HG02885 (cell line): ENCODE measurements around the gene SACS.

Experiments used
- ATAC-seq: cut with Tn5 transposase; IDR thresholded peaks from one replicate; pipeline ENCODE4 v1.9.1; 2021; ENCODE audit warnings: mild to moderate bottlenecking; ENCODE audit not compliant: unreplicated experiment, poor library complexity

The SACS gene, protein sequence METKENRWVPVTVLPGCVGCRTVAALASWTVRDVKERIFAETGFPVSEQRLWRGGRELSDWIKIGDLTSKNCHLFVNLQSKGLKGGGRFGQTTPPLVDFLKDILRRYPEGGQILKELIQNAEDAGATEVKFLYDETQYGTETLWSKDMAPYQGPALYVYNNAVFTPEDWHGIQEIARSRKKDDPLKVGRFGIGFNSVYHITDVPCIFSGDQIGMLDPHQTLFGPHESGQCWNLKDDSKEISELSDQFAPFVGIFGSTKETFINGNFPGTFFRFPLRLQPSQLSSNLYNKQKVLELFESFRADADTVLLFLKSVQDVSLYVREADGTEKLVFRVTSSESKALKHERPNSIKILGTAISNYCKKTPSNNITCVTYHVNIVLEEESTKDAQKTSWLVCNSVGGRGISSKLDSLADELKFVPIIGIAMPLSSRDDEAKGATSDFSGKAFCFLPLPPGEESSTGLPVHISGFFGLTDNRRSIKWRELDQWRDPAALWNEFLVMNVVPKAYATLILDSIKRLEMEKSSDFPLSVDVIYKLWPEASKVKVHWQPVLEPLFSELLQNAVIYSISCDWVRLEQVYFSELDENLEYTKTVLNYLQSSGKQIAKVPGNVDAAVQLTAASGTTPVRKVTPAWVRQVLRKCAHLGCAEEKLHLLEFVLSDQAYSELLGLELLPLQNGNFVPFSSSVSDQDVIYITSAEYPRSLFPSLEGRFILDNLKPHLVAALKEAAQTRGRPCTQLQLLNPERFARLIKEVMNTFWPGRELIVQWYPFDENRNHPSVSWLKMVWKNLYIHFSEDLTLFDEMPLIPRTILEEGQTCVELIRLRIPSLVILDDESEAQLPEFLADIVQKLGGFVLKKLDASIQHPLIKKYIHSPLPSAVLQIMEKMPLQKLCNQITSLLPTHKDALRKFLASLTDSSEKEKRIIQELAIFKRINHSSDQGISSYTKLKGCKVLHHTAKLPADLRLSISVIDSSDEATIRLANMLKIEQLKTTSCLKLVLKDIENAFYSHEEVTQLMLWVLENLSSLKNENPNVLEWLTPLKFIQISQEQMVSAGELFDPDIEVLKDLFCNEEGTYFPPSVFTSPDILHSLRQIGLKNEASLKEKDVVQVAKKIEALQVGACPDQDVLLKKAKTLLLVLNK (N-terminal part only)

DNA sequence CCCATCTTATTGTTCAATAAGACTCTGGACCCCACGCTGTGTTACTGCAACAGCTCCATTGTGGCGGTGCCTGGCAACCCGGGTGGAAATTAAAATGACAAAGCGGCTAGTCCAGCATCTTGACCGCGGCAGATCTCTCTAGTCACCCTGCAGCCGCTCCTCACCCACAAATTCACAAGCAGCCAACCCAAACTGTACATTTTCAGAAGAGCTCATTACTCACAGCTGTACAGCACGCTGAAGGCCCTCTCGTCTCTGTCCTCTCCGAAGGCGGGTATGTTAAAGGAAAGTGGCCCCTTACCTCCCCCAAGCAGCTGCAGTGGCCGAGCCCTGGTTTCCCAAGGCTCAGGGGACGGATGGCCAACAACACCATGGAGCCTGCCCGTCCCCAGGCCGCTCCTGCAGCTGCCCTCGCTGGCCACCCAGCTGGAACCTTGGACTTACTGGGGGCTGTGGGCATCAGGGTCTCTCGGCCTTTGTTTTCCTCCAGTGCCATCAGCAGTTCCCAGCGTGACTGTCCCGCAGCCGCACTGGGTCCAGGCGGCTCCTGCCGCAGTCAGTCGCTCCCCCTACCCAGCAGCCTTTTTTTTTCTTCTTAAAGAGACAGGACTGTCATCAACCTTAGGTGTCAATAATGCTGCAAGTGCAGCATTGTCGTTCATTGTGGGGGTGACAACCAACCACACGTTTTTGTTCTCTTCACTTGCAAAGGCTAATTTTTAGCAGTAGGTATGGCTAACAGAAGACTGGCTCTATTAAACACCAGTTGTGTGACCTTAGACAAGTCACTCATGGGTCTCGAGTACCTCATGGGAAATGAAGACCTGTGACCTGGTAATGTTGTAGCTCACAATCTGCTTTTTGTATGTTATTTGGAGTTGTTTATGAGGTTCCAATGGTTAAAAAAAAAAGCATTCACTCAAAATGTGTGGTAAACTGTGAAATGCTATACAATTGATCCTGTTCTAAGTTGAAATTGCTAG is at the start of gene SACS:
SACS (minus strand) TSS at position 532 of the 983 bp plus-strand sequence. CDS start 22,463 bp downstream, outside the sequence.
- no peak for ATAC-seq

DNA sequence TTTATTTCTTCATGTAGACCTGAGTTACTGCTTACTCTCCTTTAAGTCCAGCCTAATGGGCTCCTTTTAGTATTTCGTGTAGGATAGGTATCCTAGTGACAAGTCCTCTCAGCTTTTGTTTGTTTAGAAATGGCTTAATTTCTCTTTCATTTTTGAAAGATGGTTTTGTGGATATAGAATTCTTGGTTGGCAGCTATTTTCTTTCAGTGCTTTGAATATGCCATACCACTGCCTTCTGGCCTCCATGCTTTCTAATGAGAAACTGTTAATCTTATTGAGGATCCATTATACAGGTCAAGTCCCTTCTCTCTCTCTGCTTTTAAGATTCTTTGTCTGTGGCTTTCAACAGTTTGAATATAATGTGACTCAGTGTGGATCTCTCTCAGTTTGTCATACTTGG is 46.8 kb upstream of the SACS start:
- no peak for ATAC-seq

DNA sequence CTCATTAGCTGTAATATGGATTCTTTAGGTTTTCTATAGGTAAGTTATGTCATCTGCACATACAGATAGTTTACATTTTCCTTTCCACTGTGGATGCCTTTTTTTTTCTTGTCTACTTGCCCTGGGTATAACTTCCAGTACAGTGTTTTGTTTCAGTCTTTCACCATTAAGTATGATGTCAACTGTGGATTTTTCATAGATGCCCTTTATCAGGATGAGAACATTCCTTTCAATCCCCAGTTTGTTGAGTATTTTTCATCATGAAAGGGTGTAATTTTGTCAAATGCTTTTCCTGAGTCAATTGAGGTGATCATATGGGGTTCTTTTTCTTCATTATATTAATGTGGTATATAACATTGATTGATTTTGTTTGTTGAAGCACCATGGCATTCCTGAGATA is 43.6 kb upstream of the SACS start:
- ATAC-seq: no peak

DNA sequence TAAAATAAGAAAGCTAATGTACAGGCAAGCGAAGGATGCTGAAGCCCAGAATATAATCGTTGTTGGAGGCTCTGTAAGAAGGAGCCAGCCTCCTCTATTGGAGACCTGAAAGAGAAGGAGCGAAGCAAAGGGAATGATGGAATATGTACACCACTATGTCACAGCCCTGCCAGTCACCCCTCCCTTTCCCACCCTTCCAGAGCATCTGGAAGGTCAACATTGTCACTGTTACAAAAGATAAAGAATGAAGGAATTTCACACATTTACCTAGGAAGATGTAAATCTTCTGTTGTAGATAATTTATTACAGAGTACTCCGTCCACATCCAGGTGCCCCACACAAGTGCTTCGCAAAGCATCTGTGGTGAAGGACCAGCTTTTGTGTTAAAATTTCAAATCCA is 39.7 kb upstream of the SACS start:
- no peak for ATAC-seq

DNA sequence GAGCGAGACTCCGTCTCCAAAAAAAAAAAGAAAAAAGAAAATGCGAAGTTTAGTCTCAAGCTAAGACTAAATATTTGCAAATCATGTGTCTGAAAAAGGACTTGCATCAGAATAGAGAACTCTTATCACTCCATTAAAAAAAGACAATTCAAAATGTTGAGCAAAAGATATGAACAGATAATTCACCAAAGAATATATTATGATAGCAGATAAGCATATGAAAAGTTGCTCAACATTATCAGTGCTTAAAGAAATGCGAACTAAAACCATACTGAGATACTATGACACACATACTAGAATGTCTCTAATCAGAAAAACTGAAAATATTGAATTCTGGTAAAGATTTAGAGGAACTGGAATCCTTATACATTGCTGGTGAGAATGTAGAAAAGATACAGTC is 38.7 kb upstream of the SACS start:
- no peak for ATAC-seq

DNA sequence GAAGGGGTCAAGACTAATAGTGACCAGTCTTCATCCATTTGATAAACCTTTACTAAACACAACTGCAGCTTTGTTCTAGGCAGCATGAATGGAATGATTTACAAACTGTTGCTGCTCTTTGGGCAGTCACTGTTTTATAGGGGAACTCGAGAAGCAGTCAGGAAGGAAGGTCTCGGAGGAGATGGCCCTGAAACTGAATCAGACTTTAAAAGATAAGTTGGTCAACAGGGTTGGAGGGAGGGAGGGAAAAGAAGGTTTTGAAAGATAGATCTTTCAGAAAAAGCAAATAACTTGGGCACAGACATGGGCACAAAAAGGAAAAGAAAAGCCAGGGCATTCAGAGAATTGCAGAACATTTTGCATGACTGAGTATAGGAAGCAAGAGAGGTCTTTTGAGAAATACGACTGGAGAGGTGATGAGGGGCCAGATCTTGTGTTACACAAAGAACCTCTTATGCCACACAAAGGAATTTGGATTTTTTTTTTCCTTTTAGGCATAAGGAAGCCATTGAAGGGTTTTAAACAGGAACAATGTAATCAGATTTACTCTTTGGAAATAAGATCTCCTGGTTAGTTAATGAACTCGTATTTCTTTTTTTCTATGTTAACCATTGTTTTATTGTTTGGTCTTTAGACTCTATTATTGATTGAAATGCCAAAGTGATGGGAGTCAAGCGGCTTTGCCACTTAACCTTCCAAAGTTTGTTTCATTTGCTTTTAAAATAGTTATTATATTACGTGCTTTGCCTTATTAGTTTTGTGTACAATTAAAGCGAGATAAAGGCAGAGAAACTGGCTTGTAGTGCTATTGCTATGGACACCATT is 37.5 kb upstream of the SACS start:
- no peak for ATAC-seq

DNA sequence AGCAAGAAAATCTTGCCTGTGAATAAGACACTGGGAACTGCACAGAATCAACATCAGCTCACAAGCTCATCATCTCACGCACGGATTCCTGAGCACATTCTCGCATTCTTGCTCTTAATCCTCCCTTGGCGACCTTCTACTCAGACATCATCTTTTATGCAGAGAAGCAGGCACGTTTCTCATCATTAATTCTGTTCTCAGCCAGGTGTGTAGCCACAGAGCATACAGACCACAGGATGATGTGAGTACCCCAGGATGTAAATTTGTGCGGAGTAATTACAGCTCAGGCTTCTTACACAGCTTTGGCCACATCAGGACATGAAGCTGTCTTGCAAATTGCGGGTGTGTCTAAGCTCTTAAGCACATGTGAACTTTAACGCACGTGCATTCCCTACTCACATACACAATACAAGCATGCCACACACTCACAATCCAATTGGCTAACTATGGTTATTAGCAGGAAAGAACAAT is 36.5 kb upstream of the SACS start:
- no peak for ATAC-seq

DNA sequence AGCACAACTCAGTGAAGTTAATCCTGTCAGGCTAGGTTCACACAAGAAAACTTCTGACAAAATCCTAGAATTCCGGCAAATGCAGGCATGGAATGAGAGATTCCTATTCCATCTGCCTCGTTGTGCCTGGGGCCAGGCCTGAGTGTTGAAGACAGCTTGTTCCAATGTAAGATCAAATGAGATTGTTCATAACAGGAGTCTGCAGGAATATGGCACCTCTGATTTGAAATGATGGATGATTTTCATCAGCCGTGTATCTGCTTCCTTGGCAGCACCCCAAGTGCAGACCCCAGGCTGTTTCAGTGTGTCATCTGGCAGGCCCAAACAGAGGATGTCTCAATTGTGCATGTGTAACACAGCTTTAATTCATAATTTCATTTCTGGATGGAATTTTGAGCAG is 35.3 kb upstream of the SACS start:
- no peak for ATAC-seq

DNA sequence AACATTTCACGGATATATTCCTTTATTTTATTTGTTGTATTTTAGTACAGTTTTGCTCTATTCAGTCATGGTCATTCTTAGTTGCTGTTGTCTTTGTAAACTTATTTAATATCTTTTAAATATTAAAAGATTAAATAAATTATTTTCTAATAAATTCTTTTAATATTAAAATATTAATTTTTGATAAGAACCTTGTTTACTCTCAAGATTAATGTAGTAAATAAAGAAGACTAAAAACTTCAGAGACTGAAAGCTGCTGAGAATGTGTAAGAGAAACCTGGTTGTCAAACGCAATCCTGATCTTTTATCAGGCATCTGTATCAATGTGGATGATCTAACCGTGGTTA is 34.4 kb upstream of the SACS start:
- no peak for ATAC-seq

DNA sequence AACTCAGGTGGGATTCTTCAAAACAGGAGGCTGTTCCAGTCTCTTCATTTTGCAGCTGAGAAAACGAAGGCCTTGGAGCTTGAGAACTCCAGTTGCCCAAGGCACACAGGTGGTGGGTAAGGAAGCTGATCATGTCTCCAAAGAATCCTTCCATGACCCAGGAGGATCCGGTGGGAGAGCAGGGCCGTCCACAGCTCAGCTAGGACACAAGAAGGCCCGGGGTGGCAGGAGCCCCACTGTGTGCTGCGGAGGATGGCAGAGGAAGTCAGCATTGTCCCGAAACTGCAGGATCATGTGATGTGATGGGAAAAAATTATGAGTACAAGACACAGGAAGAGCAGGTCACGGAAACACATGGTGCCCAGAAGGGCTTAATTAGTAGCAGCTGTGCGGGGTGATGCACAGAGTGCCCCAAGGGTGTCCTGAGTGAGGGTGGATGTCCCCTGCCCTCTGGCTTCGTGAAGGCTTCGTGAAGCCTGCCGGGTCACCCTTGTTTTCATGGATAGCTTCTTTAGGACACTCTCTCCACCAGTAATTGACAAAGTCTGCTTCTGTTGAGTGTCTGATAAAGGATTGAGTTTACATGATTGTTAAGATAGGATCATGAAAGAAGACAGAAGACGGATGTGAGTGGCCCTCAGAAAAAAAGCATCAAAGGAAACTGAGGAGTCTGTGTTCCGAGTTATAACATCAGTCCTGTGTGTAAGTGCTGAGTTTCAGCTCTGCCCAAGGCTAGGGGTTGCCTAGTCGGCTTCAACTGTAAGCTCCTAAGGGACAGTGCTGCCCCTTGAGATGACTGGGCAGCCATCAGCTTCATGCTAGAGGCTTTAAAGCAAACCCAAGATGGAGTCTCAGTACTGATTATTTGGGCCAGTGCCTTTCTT is 33.8 kb upstream of the SACS start:
- ATAC-seq: peak; percentile 1

DNA sequence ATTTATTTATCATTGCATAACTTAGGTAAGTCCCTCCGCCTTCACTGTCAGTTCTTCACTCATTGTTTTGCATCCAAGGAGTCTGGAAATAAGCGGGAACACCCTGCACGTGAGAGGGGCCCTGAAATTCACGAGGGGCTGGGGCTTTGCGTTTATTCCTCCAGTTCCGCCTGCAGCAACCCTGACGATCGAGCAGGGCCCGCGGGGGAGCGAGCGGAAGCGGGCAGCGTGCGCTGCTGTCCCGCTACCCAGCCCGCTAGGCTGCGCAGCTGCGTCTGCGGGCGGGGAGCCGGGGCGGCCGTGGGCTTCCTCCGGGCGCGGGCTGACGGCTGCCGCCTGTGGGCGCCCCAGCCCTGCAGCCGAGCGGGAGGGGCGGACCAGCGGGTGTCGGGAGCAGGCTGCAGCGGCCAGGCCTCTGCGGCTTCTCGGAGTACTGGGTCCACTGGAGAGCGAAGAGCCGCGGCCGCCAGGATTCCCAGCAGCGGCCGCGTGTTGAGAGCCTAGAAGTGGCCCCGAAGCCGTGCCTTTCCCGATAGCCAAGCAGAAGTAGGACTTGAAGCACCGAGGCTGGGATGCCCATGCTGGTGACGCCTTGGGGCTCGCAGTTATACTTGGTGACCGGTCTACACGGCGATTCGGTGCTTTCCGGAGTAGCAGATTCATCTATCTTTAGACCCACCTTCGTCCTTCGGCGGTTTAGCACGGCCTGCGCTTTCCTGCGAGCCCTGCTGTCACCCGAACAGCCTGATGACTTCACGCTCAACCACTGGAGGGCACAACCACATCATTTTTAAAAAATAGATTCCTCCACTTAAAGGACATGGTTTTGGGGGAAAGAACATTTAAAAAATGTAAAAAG is 32.9 kb upstream of the SACS start:
- peak; percentile 86 for ATAC-seq

DNA sequence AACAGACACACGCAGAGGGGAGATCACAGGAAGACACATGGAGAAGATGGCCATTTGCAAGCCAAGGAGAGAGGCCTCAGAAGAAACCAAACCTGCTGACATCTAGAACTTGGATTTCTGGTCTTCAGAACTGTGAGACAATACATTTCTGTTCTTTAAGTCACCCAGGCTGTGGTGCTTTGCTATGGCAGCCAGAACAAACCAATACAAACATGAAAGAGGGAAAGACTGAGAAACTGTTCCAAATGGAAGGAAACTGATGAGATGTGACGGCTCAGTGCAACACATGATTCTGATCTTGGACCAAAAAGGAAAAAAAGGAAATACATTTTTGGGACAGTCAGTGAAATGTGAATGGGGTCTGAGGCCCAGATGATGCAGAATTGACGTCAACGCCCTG is 30.2 kb upstream of the SACS start:
- no peak for ATAC-seq

DNA sequence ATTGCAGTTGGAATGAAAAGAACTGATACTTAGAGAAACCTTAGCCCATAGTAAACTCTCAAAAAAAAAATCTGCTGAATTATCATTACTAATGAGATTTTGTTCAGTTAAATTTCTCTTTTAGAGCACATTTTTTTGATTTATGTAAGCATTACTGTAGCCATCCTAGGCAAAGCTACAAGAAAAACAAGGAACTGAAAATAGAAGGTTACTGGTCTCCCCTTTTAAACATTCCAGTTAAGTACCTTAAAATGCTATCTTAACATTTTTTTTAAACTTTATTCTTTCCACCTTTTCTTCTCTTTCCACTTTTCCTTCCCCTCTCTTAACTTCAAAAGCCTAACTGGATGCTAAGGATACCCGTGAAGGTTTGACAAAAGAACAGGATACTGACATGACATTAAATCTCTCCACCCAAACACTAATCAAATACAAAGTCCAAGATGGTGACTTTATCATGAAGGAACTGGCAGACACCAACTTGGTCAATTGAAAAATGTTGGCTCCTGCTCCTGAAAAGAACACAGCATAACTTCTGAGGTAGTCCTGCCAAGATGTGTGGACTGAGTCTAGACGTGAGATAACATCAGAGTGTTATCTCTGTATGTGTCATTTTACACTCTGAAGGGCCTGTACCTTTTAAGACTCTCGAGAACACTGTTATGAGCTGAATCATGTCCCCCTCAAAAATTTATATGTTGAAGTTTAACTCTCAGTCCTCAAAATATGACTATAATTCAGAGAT is 29.5 kb upstream of the SACS start:
- ATAC-seq: no peak

DNA sequence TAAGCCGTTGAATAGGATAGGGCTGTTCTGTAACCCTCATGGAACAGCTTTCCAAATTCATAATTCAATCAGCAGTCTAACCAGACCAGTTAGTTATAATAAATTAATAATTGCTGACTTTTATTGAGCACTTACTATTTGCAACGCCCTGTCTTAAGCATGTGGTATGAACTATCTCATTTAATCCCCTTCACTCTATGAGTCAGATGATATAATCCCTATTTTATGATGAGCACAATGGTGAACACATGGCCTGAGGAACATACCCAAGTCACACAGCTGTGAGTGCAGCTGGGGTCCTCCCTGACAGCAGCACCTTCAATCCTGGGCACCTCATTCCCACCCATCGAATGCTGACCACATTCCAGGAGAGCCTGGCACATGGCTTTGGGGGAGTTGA is 28.0 kb upstream of the SACS start:
- no peak for ATAC-seq

DNA sequence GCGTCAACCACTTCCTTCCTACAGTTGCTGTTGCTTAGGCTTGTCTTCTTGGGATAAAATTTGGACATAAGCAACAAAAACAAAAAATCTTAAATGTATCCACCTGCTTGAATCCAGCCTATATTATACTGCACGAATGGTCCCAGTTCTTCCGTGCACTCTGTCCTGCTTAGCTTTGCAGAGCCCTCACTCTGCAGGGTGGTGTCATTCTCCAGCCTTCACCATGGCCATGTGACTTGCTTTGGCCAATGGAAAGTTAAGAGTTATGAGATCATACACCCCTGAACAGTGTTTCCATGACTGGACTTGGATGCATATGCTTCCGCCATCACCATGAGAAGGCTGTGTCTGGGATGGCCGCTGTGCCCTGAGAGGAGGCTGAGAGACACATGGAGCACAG is 27.4 kb upstream of the SACS start:
- ATAC-seq: no peak

DNA sequence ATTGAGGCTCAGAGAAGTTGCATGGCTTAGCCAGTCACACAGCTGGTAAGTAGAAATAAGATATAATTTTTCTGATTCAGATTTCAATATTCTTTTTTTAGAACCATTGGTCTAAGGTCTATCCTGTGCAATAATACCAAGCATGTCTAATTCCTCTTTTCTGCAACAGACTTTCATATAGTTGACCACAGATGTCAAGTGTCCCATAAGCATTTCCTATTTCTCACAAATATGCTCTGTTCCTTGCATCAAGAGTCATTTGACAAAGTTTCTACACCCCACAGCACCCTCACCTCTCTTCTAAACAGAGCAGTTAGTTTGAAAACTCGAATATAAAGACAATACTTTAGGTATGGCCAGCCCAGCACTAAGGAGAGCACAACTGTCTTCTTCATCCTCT is 26.8 kb upstream of the SACS start:
- peak; percentile 77 for ATAC-seq
